H1 (cell line): ENCODE results near the gene PDZD2. TPM values are rescaled to one million over a fixed set of nuclear protein-coding genes. Genes with fewer than 3 reads are reported as not detected.

Experiments
- CHD7 ChIP-seq: fragments of 300-600 bp; sonication (generic); IDR thresholded peaks from 2 replicates; pipeline ENCODE4 v1.7.1; 2012; ENCODE audit warnings: low read length, moderate library complexity, mild to moderate bottlenecking, inconsistent platforms; ENCODE audit not compliant: insufficient replicate concordance
- CTBP2 ChIP-seq: IDR thresholded peaks from 2 replicates; pipeline ENCODE4 v1.7.0; 2011; ENCODE audit warnings: borderline replicate concordance, mild to moderate bottlenecking, moderate library complexity, mixed read lengths, low read length; ENCODE audit not compliant: insufficient read depth, insufficient read length
- CTCF ChIP-seq, 3 experiments: IDR thresholded peaks; 1 replicate in 2 of 3; 2 replicates in 1 of 3; pipeline versions ENCODE4 v1.5.1 to v1.6.1; 2011; ENCODE audit warnings: low read length in 3 of 3, mild to moderate bottlenecking in 3 of 3, inconsistent platforms in 2 of 3, low read depth in 1 of 3, moderate library complexity in 1 of 3; ENCODE audit not compliant: insufficient read depth in 1 of 3; ENCODE audit errors: control extremely low read depth in 1 of 3
- FOSL1 ChIP-seq: IDR thresholded peaks from 2 replicates; pipeline ENCODE4 v1.6.1; 2011; ENCODE audit warnings: mild to moderate bottlenecking, low read depth, low read length, moderate library complexity; ENCODE audit not compliant: insufficient read depth
- GTF2F1 ChIP-seq: IDR thresholded peaks from 2 replicates; pipeline ENCODE4 v1.6.1; 2012; ENCODE audit warnings: low read depth, low read length, improper control_type of control experiment, borderline replicate concordance
- SAP30 ChIP-seq: fragments of 300-600 bp; sonication (generic); IDR thresholded peaks from 2 replicates; pipeline ENCODE4 v1.7.1; 2012; ENCODE audit warnings: low read length, moderate library complexity, mild to moderate bottlenecking, inconsistent platforms; ENCODE audit not compliant: insufficient read depth, insufficient replicate concordance
- SRF ChIP-seq: IDR thresholded peaks from 2 replicates; pipeline ENCODE4 v1.6.1; 2011; ENCODE audit warnings: mild to moderate bottlenecking, low read depth, low read length, moderate library complexity
- TBP ChIP-seq: IDR thresholded peaks from 2 replicates; pipeline ENCODE4 v1.6.1; 2011; ENCODE audit warnings: low read depth, low read length, improper control_type of control experiment
- polyA plus RNA-seq, 7 experiments: library from polyadenylated mRNA; depleted of rRNA in 3 of 7; stranded (reverse) in 5 of 7; unstranded in 2 of 7; fragments of >200 nt in 5 of 7; fragments of 200-250 nt in 2 of 7; gene quantifications; 1 replicate in 5 of 7; 2 replicates in 1 of 7; 4 replicates in 1 of 7; pipeline versions ENCODE4 v1.2.1 to v1.2.3, GENCODE V29; 2011 to 2013; ENCODE audit warnings: missing spikeins in 2 of 7, mixed read lengths in 2 of 7
- total RNA-seq: library from RNA; stranded (reverse); fragmentation: NEBNext Ultra II Directional; extraction: Animal tissue kit (Norgen Biotek cat#: 25700); gene quantifications from 2 replicates; pipeline ENCODE4 v1.2.1, GENCODE V29; 2021

The PDZD2 gene
- total and polyA plus RNA-seq, 2 of the 8 experiments (the other 6 are each of a cell fraction or from before 2014, with no cell fraction given) = 1.2 to 6.8 TPM

GRCh38 chr5:31750215-31750614 lies 111.3 kb downstream of the PDZD2 start (continued):
- no peak for TF ChIP-seq CTBP2
- no peak for TF ChIP-seq TBP
- no peak for TF ChIP-seq GTF2F1
- no peak for TF ChIP-seq SAP30
- no peak for TF ChIP-seq SRF
- no peak for TF ChIP-seq FOSL1
- no peak for TF ChIP-seq CTCF (IDR thresholded peaks at IDR 0.05; ENCODE audit: control extremely low read depth in 1 of 3, insufficient read depth in 1 of 3, low read depth in 1 of 3, low read length in 3 of 3)
- no peak for TF ChIP-seq CHD7
